Measurements from ENCODE around the gene LINS1. TPM values are rescaled to one million over a fixed set of nuclear protein-coding genes. Genes with fewer than 3 reads are reported as not detected.

LINS1 gene
- total and polyA plus RNA-seq, 10 of the 15 experiments (the other 5 are each of a cell fraction or from before 2014, with no cell fraction given) = 13.5 to 33.1 (median 20.3) TPM

GRCh38 chr15:100597862-100598261, 4.1 kb downstream of the LINS1 start:
- in situ Hi-C loops (cut with MboI) (loop anchor here (10.0 kb wide), 1 partner anchor 663 kb away; no protein-coding TSS in a partner anchor), intact Hi-C loops (cut with micrococcal nuclease; ENCODE audit: unreplicated experiment) (no loop called here)
- Histone ChIP-seq H4K20me1 (ENCODE audit: control insufficient read depth, insufficient read depth) (no peaks in the 10 kb centered on the region), H3K4me2 (ENCODE audit: control insufficient read depth, insufficient read depth) (peak overlapping the region; percentile 75), H3K4me3 (peak overlapping the region; percentile 42; the same call in 1 of the 2 replicates), H3K4me1 (ENCODE audit: control insufficient read depth, insufficient read depth, low read length) (peaks cover 19% of the 10 kb centered on the region), H3K9me3 (replicated peaks; ENCODE audit: control insufficient read depth, insufficient read depth, low read length) (no peaks in the 10 kb centered on the region; the same call in 2 of the 3 replicates), H3K27ac (ENCODE audit: control insufficient read depth, insufficient read depth) (peak overlapping the region; percentile 81), H3K9ac (ENCODE audit: control insufficient read depth, insufficient read depth, low read length) (no peak overlapping the region), H3K27me3 (replicated peaks in 1 of 2; ENCODE audit: control insufficient read depth in 2 of 2, insufficient read depth in 2 of 2, low read length in 1 of 2) (no peaks in the 10 kb centered on the region), H3K79me2 (ENCODE audit: control insufficient read depth, insufficient read depth, low read length) (peaks cover 78% of the 10 kb centered on the region), H2AFZ (ENCODE audit: control insufficient read depth, low read depth, low read length) (no peak overlapping the region), H3K36me3 (ENCODE audit: control insufficient read depth in 2 of 2, insufficient read depth in 2 of 2, low read length in 1 of 2) (peaks cover 0 to 2% of the 10 kb centered on the region in 2 experiments; a peak in 1 of 4 replicates)
- FAIRE-seq (no peak), ATAC-seq (no peak), DNase-seq (ENCODE audit: low read depth, low spot score) (no peak)
- WGBS (ENCODE audit: insufficient coverage, insufficient replicate concordance, low lambda C conversion rate, missing lambda C conversion rate) = 56% methylated on average over 3 of the region's 3 CpGs
- BruUV-seq (replicated peaks) = no TSS peak
- TF ChIP-seq ZNF217 (IDR thresholded peaks at IDR 0.05) (no peak), NR2C2 (IDR thresholded peaks at IDR 0.05; ENCODE audit: borderline replicate concordance, control insufficient read depth, insufficient read length, low read depth) (no peak), CBFB (IDR thresholded peaks at IDR 0.05; ENCODE audit: low read depth) (no peak), GABPA (IDR thresholded peaks at IDR 0.05; ENCODE audit: low read depth) (no peak), FOS (IDR thresholded peaks at IDR 0.05; ENCODE audit: borderline replicate concordance, extremely low read depth, insufficient read length) (no peak), MEF2B (IDR thresholded peaks at IDR 0.05; ENCODE audit: partially characterized antibody, poor library complexity, severe bottlenecking) (no peak), RUNX3 (IDR thresholded peaks at IDR 0.05; ENCODE audit: low read length) (no peak)
- TF ChIP-seq, protein P1, sequence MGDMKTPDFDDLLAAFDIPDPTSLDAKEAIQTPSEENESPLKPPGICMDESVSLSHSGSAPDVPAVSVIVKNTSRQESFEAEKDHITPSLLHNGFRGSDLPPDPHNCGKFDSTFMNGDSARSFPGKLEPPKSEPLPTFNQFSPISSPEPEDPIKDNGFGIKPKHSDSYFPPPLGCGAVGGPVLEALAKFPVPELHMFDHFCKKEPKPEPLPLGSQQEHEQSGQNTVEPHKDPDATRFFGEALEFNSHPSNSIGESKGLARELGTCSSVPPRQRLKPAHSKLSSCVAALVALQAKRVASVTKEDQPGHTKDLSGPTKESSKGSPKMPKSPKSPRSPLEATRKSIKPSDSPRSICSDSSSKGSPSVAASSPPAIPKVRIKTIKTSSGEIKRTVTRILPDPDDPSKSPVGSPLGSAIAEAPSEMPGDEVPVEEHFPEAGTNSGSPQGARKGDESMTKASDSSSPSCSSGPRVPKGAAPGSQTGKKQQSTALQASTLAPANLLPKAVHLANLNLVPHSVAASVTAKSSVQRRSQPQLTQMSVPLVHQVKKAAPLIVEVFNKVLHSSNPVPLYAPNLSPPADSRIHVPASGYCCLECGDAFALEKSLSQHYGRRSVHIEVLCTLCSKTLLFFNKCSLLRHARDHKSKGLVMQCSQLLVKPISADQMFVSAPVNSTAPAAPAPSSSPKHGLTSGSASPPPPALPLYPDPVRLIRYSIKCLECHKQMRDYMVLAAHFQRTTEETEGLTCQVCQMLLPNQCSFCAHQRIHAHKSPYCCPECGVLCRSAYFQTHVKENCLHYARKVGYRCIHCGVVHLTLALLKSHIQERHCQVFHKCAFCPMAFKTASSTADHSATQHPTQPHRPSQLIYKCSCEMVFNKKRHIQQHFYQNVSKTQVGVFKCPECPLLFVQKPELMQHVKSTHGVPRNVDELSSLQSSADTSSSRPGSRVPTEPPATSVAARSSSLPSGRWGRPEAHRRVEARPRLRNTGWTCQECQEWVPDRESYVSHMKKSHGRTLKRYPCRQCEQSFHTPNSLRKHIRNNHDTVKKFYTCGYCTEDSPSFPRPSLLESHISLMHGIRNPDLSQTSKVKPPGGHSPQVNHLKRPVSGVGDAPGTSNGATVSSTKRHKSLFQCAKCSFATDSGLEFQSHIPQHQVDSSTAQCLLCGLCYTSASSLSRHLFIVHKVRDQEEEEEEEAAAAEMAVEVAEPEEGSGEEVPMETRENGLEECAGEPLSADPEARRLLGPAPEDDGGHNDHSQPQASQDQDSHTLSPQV (IDR thresholded peaks at IDR 0.05) = no peak
- TF ChIP-seq, protein P2, sequence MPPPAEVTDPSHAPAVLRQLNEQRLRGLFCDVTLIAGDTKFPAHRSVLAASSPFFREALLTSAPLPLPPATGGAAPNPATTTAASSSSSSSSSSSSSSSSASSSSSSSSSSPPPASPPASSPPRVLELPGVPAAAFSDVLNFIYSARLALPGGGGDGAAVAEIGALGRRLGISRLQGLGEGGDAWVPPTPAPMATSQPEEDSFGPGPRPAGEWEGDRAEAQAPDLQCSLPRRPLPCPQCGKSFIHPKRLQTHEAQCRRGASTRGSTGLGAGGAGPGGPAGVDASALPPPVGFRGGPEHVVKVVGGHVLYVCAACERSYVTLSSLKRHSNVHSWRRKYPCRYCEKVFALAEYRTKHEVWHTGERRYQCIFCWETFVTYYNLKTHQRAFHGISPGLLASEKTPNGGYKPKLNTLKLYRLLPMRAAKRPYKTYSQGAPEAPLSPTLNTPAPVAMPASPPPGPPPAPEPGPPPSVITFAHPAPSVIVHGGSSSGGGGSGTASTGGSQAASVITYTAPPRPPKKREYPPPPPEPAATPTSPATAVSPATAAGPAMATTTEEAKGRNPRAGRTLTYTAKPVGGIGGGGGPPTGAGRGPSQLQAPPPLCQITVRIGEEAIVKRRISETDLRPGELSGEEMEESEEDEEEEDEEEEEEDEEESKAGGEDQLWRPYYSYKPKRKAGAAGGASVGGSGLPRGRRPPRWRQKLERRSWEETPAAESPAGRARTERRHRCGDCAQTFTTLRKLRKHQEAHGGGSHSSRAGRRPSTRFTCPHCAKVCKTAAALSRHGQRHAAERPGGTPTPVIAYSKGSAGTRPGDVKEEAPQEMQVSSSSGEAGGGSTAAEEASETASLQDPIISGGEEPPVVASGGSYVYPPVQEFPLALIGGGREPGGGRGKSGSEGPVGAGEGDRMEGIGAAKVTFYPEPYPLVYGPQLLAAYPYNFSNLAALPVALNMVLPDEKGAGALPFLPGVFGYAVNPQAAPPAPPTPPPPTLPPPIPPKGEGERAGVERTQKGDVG (CRISPR knock-in tag; IDR thresholded peaks at IDR 0.05) = no peak
- CTCF ChIA-PET = interaction anchor here (0.8 kb wide), 1 partner anchor 25 kb away, joined by 3 read pairs; no protein-coding TSS in a partner anchor
- POLR2A ChIA-PET = no interaction called here
- RAD21 ChIA-PET (ENCODE audit: unreplicated experiment) = no interaction called here
- SMC1A ChIA-PET (ENCODE audit: uncharacterized antibody, unreplicated experiment) = interaction anchor here (1.5 kb wide), 1 partner anchor 27 kb away, joined by 4 read pairs; no protein-coding TSS in a partner anchor
